ENCODE results near the gene IL27RA. TPM values are rescaled to one million over a fixed set of nuclear protein-coding genes. Genes with fewer than 3 reads are reported as not detected.

The IL27RA gene
- total RNA-seq, 1 experiment from 2014 or later: 10.2 TPM

GRCh38 chr19:14059093-14059480 is 27.5 kb downstream of the IL27RA start:
- no peaks in the 10 kb centered on the region for H3K36me3 ChIP-seq (ENCODE audit: control insufficient read depth, insufficient read depth, low read length)
- no peak overlapping the region for H3K4me3 ChIP-seq (ENCODE audit: low read depth in 2 of 2, low read length in 2 of 2)
- ATAC-seq (no peak), DNase-seq (ENCODE audit: low read depth, low spot score) (no peak)
- ChIA-PET POLR2A (no interaction called here), CTCF (interaction anchor here (0.6 kb wide), 1 partner anchor 70 kb away, joined by 7 read pairs; no protein-coding TSS in a partner anchor)
- in situ Hi-C loops (cut with HindIII; ENCODE audit: low pct_unique_long_range_greater_than_20kb, low sequenced_read_pairs): no loop called here
- no peaks in the 10 kb centered on the region for H3K9me3 ChIP-seq (ENCODE audit: control insufficient read depth, insufficient read depth, low read depth, low read length)
- peaks cover 5% of the 10 kb centered on the region; the same call in 1 of the 2 replicates for H3K4me1 ChIP-seq (ENCODE audit: control insufficient read depth, insufficient read depth, low read length)
- no TSS peak for BruUV-seq (replicated peaks)
- no peak for TF ChIP-seq SIN3A (IDR thresholded peaks at IDR 0.05; ENCODE audit: borderline replicate concordance, insufficient read depth, low read depth, low read length)
- no peak for TF ChIP-seq REST (IDR thresholded peaks at IDR 0.05; ENCODE audit: insufficient read depth in 1 of 2, low read depth in 2 of 2, low read length in 1 of 2)
- no peak; the same call in 1 of the 2 replicates for TF ChIP-seq CTCF (IDR thresholded peaks at IDR 0.05)
- TF ChIP-seq TCF7L2 (IDR thresholded peaks at IDR 0.05; ENCODE audit: low read depth, low read length): no peak
- no peak for TF ChIP-seq POLR2AphosphoS5 (IDR thresholded peaks at IDR 0.05; ENCODE audit: low read depth, low read length)
- intact Hi-C loops (cut with micrococcal nuclease; ENCODE audit: unreplicated experiment): no loop called here
- H3K27me3 ChIP-seq (ENCODE audit: control insufficient read depth, insufficient read depth, low read length): no peaks in the 10 kb centered on the region
- no peak overlapping the region for H3K27ac ChIP-seq (ENCODE audit: low read length)

- ChIA-PET CTCF (interaction anchor here (0.7 kb wide), 1 partner anchor 11 kb away, joined by 3 read pairs; no protein-coding TSS in a partner anchor), POLR2A (interaction anchor here (0.7 kb wide), 1 partner anchor 10 kb away, joined by 5 read pairs; no protein-coding TSS in a partner anchor)
- BruUV-seq (replicated peaks): no TSS peak
- Histone ChIP-seq H3K27ac (ENCODE audit: low read length) (no peak overlapping the region), H3K4me3 (ENCODE audit: low read depth in 2 of 2, low read length in 2 of 2) (no peak overlapping the region), H3K36me3 (ENCODE audit: control insufficient read depth, insufficient read depth, low read length) (no peaks in the 10 kb centered on the region), H3K27me3 (ENCODE audit: control insufficient read depth, insufficient read depth, low read length) (no peaks in the 10 kb centered on the region), H3K4me1 (ENCODE audit: control insufficient read depth, insufficient read depth, low read length) (peaks cover 5% of the 10 kb centered on the region; the same call in 1 of the 2 replicates), H3K9me3 (ENCODE audit: control insufficient read depth, insufficient read depth, low read depth, low read length) (no peaks in the 10 kb centered on the region)
- intact Hi-C loops (cut with micrococcal nuclease; ENCODE audit: unreplicated experiment) (no loop called here), in situ Hi-C loops (cut with HindIII; ENCODE audit: low pct_unique_long_range_greater_than_20kb, low sequenced_read_pairs) (no loop called here)
- no peak for ATAC-seq
- no peak for DNase-seq (ENCODE audit: low read depth, low spot score)
- TF ChIP-seq SIN3A (IDR thresholded peaks at IDR 0.05; ENCODE audit: borderline replicate concordance, insufficient read depth, low read depth, low read length) (no peak), REST (IDR thresholded peaks at IDR 0.05; ENCODE audit: insufficient read depth in 1 of 2, low read depth in 2 of 2, low read length in 1 of 2) (no peak), POLR2AphosphoS5 (IDR thresholded peaks at IDR 0.05; ENCODE audit: low read depth, low read length) (no peak), CTCF (IDR thresholded peaks at IDR 0.05) (no peak), TCF7L2 (IDR thresholded peaks at IDR 0.05; ENCODE audit: low read depth, low read length) (no peak)
These were observed 28.1 kb downstream of the IL27RA start for GRCh38 chr19:14059652-14060155.

Data from Panc1 (cell line).